Activated naive CD8-positive, alpha-beta T cell (primary cell): ENCODE data around the gene SNX7.

ENCODE experiments used
- H3K27ac Mint-ChIP-seq: one replicate; pipeline ENCODE4 v1.8.0; 2021; ENCODE audit warnings: mixed read lengths
- H3K27me3 Mint-ChIP-seq: one replicate; pipeline ENCODE4 v1.8.0; 2021; ENCODE audit warnings: mixed read lengths
- H3K36me3 Mint-ChIP-seq: one replicate; pipeline ENCODE4 v1.8.0; 2021; ENCODE audit warnings: mixed read lengths
- H3K4me1 Mint-ChIP-seq: one replicate; pipeline ENCODE4 v1.8.0; 2021; ENCODE audit warnings: low read depth, mixed read lengths
- H3K4me3 Mint-ChIP-seq: one replicate; pipeline ENCODE4 v1.8.0; 2021; ENCODE audit warnings: mild to moderate bottlenecking, mixed read lengths
- H3K9me3 Mint-ChIP-seq: one replicate; pipeline ENCODE4 v1.8.0; 2021; ENCODE audit warnings: low read depth, mixed read lengths

The SNX7 gene

DNA sequence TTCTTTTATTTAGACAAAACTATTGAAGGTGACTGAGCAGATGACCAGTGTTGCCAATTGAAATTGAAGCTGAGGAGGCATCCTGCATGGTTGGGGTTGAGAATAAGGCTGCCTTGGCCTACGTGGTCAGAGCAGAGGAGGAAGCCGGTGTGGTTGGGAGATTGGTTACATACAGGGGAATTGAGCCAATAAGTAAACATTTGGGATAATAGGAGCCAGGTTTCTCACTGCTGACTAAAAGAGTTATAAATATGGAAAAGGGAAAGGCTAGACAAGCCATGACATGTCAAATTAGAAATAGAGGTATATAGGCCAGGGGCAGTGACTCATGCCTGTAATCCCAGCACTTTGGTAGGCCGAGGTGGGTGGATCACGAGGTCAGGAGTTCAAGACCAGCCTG is 15.8 kb downstream of the SNX7 start:
- H3K9me3 Mint-ChIP-seq, result no peaks in the 10 kb centered on the region
- H3K27me3 Mint-ChIP-seq, result peaks cover 3% of the 10 kb centered on the region
- no peaks in the 10 kb centered on the region for H3K4me1 Mint-ChIP-seq
- H3K27ac Mint-ChIP-seq, result no peak overlapping the region
- no peaks in the 10 kb centered on the region for H3K36me3 Mint-ChIP-seq
- H3K4me3 Mint-ChIP-seq, result no peak overlapping the region

- Mint-ChIP-seq H3K4me1 (no peaks in the 10 kb centered on the region), H3K36me3 (no peaks in the 10 kb centered on the region), H3K27me3 (no peaks in the 10 kb centered on the region), H3K4me3 (no peak overlapping the region), H3K27ac (no peak overlapping the region), H3K9me3 (no peaks in the 10 kb centered on the region)
These were observed 20.3 kb downstream of the SNX7 start for GRCh38 chr1:98681812-98682211.

GRCh38 chr1:98688110-98688739 is 26.7 kb downstream of the SNX7 start:
- Mint-ChIP-seq H3K4me1 (no peaks in the 10 kb centered on the region), H3K27ac (no peak overlapping the region), H3K36me3 (no peaks in the 10 kb centered on the region), H3K9me3 (no peaks in the 10 kb centered on the region), H3K27me3 (no peaks in the 10 kb centered on the region), H3K4me3 (no peak overlapping the region)

GRCh38 chr1:98690576-98690975 is 29.1 kb downstream of the SNX7 start:
- no peak overlapping the region for H3K4me3 Mint-ChIP-seq
- no peaks in the 10 kb centered on the region for H3K36me3 Mint-ChIP-seq
- no peaks in the 10 kb centered on the region for H3K27me3 Mint-ChIP-seq
- no peaks in the 10 kb centered on the region for H3K4me1 Mint-ChIP-seq
- H3K9me3 Mint-ChIP-seq, result no peaks in the 10 kb centered on the region
- H3K27ac Mint-ChIP-seq, result no peak overlapping the region

DNA sequence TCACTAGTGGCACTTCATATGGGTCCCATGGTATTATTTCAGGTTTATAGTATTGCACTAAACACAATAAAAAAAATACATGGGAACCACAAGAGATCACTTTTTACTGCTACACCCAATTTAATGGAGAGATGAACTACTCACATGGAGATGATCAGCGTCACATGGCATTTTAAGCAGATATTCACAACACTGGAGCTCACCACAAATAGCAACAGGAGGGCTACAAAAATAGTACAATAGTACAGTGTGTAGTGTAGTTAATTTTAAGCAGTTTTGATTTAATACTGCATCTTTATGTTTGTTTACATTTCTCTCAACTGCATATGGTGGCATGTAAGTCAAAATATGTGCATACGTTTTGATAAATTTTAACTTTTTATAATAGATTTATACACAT is 31.0 kb downstream of the SNX7 start:
- no peak overlapping the region for H3K4me3 Mint-ChIP-seq
- H3K4me1 Mint-ChIP-seq, result no peaks in the 10 kb centered on the region
- H3K9me3 Mint-ChIP-seq, result no peaks in the 10 kb centered on the region
- H3K27ac Mint-ChIP-seq, result no peak overlapping the region
- no peaks in the 10 kb centered on the region for H3K36me3 Mint-ChIP-seq
- H3K27me3 Mint-ChIP-seq, result no peaks in the 10 kb centered on the region

DNA sequence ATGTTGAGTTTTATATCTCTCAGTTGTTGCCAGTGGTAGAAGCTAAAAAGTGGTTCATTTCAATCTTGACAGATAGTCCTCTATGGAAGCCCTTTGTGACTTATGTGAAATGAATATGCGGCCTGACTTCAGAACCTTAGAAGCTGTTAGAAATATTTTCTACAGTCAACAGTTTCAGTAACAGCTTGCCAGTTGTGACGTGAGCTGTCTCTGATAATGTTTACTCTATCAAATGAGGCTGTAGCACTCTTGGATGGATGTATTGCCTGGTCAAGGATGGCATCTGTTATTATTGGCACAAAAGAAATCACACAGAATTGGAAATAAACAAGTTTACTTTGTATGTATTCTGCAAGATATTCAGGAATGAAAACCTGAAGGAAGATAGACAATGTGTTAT is 31.9 kb downstream of the SNX7 start:
- Mint-ChIP-seq H3K27ac (no peak overlapping the region), H3K36me3 (no peaks in the 10 kb centered on the region), H3K27me3 (no peaks in the 10 kb centered on the region), H3K4me1 (no peaks in the 10 kb centered on the region), H3K9me3 (no peaks in the 10 kb centered on the region), H3K4me3 (no peak overlapping the region)

DNA sequence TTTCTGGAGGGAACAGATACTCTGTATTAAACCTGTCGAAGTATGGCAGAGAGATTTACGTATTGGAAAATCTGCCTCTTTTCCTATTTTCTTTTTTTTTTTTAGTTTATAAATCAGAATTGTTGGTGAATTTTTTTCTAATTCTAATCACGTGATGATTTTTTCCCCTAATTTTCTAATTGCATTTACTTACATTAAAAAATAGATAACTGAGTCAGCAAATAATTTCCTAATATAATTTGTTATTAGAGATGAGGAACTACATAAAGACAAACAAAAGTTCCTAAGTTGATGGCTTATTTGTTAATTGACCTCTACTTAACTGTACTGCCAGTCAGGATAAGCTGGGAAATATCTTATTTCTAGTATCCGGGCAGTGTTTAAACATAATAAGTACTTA is 34.6 kb downstream of the SNX7 start:
- Mint-ChIP-seq H3K9me3 (no peaks in the 10 kb centered on the region), H3K4me3 (no peak overlapping the region), H3K36me3 (no peaks in the 10 kb centered on the region), H3K27me3 (no peaks in the 10 kb centered on the region), H3K27ac (no peak overlapping the region), H3K4me1 (no peaks in the 10 kb centered on the region)

GRCh38 chr1:98697781-98698180 is 36.3 kb downstream of the SNX7 start:
- H3K27ac Mint-ChIP-seq, result no peak overlapping the region
- H3K4me3 Mint-ChIP-seq, result no peak overlapping the region
- peaks cover under 1% of the 10 kb centered on the region for H3K27me3 Mint-ChIP-seq
- H3K9me3 Mint-ChIP-seq, result no peaks in the 10 kb centered on the region
- no peaks in the 10 kb centered on the region for H3K36me3 Mint-ChIP-seq
- H3K4me1 Mint-ChIP-seq, result no peaks in the 10 kb centered on the region

DNA sequence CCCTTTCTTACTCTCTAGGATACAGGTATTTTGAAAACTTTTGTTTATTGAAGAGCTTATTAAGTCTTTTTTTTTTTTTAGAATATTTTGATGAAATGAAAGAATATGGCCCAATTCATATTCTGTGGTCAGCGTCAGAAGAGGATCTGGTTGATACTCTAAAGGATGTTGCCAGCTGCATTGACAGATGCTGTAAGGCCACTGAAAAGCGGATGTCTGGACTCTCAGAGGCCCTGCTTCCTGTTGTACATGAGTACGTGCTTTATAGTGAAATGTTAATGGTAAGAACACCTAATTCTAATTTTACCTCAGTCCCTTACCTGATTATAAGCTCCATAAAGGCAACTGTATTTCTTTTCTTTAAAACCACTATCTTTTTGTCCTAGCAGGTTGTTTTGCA is 37.1 kb downstream of the SNX7 start:
- Mint-ChIP-seq H3K4me1 (no peaks in the 10 kb centered on the region), H3K4me3 (no peak overlapping the region), H3K36me3 (no peaks in the 10 kb centered on the region), H3K27me3 (peaks cover 5% of the 10 kb centered on the region), H3K27ac (no peak overlapping the region), H3K9me3 (no peaks in the 10 kb centered on the region)

- Mint-ChIP-seq H3K9me3 (no peaks in the 10 kb centered on the region), H3K36me3 (no peaks in the 10 kb centered on the region), H3K4me3 (no peak overlapping the region), H3K27me3 (peaks cover 5% of the 10 kb centered on the region), H3K4me1 (no peaks in the 10 kb centered on the region), H3K27ac (no peak overlapping the region)
These were observed 38.7 kb downstream of the SNX7 start for GRCh38 chr1:98700228-98700627.

DNA sequence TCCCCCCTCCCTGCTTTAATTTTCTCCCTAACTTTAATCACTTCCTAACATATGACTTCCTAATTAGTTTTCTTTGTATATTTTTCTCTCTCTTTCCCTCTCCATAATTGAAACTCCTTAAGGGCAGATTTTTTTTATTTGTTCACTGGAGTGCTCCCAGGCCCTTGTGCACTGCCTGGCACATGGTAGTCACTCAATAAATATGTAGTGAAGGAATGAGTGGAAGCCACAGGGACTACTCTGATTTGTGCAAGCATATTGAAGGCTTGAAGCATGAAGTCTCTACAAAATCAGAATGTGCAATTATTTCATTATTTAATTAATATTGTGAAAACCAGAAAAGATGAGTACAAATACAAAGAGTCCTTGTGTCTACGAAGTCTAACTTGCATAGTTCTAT is 41.5 kb downstream of the SNX7 start:
- Mint-ChIP-seq H3K4me1 (no peaks in the 10 kb centered on the region), H3K9me3 (no peaks in the 10 kb centered on the region), H3K27me3 (peaks cover 5% of the 10 kb centered on the region), H3K4me3 (no peak overlapping the region), H3K27ac (no peak overlapping the region), H3K36me3 (no peaks in the 10 kb centered on the region)

- no peaks in the 10 kb centered on the region for H3K9me3 Mint-ChIP-seq
- H3K27me3 Mint-ChIP-seq, result peaks cover 5% of the 10 kb centered on the region
- no peaks in the 10 kb centered on the region for H3K4me1 Mint-ChIP-seq
- H3K4me3 Mint-ChIP-seq, result no peak overlapping the region
- H3K36me3 Mint-ChIP-seq, result no peaks in the 10 kb centered on the region
- H3K27ac Mint-ChIP-seq, result no peak overlapping the region
These were observed 43.0 kb downstream of the SNX7 start for GRCh38 chr1:98704474-98704873.

DNA sequence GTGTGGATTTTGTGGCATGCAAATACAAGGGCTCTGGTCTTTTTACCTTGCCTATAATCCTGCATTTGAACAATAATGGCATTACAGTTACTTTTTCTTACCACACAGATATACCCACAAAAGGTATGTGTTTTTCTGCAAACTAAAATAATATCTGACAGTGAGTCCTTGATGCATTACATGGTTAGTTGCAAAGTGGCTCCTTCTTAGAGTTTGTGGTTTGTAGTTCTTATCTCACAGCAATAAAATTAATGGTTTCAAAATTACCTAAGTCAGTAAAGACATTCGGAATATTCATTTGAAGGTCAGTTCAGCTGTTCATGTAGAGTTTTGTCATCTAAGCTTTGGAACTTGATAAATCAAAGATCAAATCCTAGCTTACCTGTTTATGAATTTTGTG is 43.5 kb downstream of the SNX7 start:
- Mint-ChIP-seq H3K4me3 (no peak overlapping the region), H3K9me3 (no peaks in the 10 kb centered on the region), H3K36me3 (no peaks in the 10 kb centered on the region), H3K4me1 (no peaks in the 10 kb centered on the region), H3K27me3 (peaks cover 5% of the 10 kb centered on the region), H3K27ac (no peak overlapping the region)

GRCh38 chr1:98705591-98705990 is 44.1 kb downstream of the SNX7 start:
- no peaks in the 10 kb centered on the region for H3K36me3 Mint-ChIP-seq
- peaks cover 5% of the 10 kb centered on the region for H3K27me3 Mint-ChIP-seq
- H3K4me3 Mint-ChIP-seq, result no peak overlapping the region
- no peak overlapping the region for H3K27ac Mint-ChIP-seq
- H3K9me3 Mint-ChIP-seq, result no peaks in the 10 kb centered on the region
- H3K4me1 Mint-ChIP-seq, result no peaks in the 10 kb centered on the region

DNA sequence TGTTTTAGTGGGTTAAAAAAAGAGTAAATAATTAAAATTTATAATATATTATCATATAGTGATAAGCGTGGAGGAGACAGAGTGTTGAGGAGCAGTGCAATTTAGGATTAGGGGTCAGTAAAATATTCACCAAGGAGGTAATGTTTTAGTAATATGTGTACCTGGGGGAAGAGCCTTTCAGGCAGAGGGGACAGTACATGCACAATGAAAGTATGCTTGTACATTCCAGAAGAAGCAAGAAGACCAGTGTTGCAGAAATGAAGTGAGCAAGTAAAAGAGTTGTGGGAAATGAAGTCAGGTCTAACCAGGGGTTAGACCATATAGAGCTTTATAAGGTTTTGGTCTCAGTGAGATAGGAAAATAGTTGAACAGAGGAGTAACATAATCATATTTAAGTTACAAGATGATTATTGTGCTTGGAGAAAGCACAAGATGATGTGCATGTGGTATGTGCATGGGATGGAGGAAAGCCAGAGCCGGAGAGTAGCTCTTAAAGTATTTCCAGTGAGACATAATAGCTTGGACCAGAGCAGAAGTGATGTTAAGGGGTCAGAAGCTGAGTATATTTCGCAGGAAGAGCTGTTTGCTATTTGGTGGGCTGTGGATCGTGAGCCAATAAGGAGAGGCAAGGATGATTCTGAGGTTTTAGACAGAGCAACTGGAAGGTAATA is 44.8 kb downstream of the SNX7 start:
- no peak overlapping the region for H3K27ac Mint-ChIP-seq
- H3K4me3 Mint-ChIP-seq, result no peak overlapping the region
- no peaks in the 10 kb centered on the region for H3K9me3 Mint-ChIP-seq
- no peaks in the 10 kb centered on the region for H3K36me3 Mint-ChIP-seq
- no peaks in the 10 kb centered on the region for H3K4me1 Mint-ChIP-seq
- H3K27me3 Mint-ChIP-seq, result peaks cover 5% of the 10 kb centered on the region

DNA sequence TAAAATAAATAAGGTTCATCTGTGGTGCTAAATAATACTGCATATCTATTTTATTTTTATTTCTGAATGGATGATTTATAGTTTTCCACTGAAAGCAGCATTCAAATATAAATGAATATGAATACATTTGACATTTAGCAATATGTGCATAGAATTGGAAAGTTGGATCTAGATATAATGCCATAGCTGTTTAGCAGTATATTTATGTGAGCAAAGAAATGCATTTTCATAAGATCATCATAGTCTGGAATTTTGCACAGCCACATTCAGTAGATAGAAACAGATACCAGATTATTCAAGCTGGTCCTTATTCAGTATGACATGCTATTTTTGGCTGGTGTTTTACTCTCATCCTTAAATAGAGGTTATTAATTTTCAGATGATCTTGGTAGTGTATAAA is 46.0 kb downstream of the SNX7 start:
- no peak overlapping the region for H3K27ac Mint-ChIP-seq

More for the DNA sequence above, 46.0 kb downstream of the SNX7 start:
- no peaks in the 10 kb centered on the region for H3K4me1 Mint-ChIP-seq
- H3K4me3 Mint-ChIP-seq, result no peak overlapping the region
- no peaks in the 10 kb centered on the region for H3K36me3 Mint-ChIP-seq
- no peaks in the 10 kb centered on the region for H3K9me3 Mint-ChIP-seq
- H3K27me3 Mint-ChIP-seq, result peaks cover 5% of the 10 kb centered on the region
